ENCODE data around the gene ZC3H13.
"Not testable (repeated sequence)": the region's sequence is repeated elsewhere in the genome, so short reads cannot be mapped to it uniquely, and the experiment has no call there.

The ZC3H13 gene

GRCh38 chr13:46006688-46007452, 45.7 kb downstream of the ZC3H13 start:
- no peak for DNase-seq

DNA sequence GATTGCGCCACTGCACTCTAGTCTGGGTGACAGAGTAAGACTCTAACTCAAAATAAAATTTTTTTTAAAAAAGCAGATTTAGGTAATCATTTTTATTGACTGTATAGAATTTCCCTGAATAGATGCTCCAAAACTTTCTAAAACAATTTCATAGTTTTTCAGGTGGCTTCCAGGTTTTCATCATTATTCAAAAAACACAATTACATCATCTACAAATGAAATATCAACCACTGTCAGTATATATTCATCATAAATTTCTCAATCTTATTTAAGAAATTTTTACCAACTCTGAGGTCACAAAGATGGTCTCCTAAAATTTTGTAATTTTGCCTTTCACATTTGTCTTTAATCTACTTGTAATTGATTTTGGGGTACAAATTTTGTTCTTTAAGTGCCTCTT, 48.1 kb downstream of the ZC3H13 start:
- no peak for DNase-seq

- DNase-seq, result no peak
These were observed 55.9 kb downstream of the ZC3H13 start for GRCh38 chr13:45996631-45997030.

- no peak for DNase-seq
These were observed 57.3 kb downstream of the ZC3H13 start for GRCh38 chr13:45995245-45995644.

DNA sequence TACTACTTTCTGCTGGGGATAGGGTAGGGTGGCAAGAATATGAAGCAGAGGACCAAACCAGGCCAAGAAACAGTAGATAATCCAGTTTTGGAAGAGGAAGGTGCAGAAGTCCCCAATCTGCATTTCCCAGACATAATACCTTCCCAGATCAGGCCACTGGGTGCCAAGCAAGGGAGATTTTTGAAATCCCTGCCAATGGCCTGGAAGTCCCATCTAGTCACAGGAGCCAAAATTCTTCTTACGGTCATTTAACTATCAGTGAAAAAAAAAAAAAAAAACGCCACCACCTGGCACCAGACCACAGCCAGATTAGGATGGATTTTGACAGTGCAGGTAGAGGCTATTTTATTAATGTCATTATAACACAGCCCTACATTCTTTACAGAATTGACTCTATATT, 57.8 kb downstream of the ZC3H13 start:
- no peak for DNase-seq

DNA sequence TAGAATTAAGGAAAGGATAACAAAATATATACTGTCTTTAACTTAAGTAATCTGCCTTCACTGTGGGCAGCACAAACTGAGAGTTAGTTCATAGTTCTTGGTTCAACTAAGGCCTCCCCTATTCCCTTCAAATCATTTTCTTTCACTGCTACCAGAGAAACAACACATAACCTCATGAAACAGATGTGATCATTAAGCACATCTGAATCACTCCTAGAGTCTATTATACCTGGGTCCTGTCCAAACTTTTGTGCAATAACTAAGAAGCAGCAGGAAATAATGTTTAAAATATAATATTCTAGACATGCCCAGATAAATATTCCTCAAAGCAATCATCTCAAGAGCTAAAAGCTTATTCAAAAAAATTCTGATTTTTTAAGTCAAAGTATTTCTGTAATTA, 62.9 kb downstream of the ZC3H13 start:
- no peak for DNase-seq

DNA sequence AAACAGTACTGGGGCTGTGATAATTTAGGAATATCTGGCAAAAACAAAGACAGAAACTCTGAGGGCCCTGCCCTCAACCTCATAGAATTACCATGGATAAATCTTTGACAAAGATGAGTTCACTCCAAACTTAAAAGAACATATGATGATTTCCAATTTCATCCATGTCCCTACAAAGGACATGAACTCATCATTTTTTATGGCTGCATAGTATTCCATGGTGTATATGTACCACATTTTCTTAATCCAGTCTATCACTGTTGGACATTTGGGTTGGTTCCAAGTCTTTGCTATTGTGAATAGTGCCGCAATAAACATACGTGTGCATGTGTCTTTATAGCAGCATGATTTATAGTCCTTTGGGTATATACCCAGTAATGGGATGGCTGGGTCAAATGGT, 71.4 kb downstream of the ZC3H13 start:
- not testable (repeated sequence) for DNase-seq

- no peak for DNase-seq
These were observed 77.2 kb downstream of the ZC3H13 start for GRCh38 chr13:45975337-45975736.

DNA sequence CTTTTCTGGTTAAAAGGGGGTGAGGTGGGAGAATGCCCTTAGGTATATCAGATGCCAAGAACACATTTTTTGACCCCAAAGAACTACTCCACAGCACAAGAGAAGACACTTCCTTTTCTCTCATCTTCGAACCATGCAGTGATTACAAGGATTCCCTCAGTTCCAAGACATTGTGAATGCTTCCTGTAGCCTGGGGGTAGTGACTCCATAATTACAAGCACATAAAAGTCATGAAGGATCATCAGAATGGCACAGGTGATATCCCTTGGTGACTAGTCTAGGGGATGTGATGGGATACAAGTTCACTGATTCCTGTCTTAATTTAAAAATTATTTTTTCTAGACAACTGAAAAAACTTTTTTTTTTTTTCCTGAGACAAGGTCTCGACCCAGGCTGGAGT, 78.0 kb downstream of the ZC3H13 start:
- DNase-seq, result no peak

DNA sequence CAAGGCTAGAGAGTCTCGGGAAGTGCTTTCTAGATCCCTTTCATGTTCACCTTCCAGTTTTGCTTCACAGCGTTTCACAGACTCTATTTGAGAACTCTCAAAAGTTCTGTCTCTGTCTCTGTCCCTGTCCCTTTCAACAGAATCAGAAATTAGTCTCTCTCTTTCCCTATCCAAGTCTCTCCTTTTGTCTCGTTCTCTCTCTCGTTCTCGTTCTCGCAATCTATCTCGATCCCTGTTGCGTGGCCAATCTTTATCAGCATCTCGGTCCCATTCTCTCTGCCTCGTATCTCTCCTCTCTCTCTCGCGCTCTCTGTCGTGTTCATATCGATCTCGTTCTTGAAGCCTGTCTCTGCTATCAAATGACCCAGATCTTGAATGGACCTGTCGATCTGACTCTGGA, 85.0 kb downstream of the ZC3H13 start:
- DNase-seq, result no peak

DNA sequence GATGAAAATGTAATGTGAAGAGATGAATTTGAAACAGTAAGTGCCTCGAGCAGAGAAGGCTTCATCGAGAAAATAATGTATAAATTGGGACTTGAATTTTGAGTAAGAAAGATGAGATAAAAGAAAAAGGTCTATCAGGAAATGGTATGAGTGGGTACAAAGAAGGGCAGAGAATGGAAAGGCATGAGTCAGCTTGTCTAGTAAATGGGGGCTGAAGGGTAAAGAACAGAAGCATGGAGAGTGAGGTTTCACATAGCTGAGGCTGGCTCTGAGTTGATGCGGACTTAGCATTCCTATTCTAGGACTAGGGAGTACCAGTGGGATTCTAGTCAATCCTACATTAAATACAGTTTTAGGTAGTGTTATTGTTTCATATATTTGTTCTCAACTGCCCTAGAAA, 85.8 kb downstream of the ZC3H13 start:
- no peak for DNase-seq

DNA sequence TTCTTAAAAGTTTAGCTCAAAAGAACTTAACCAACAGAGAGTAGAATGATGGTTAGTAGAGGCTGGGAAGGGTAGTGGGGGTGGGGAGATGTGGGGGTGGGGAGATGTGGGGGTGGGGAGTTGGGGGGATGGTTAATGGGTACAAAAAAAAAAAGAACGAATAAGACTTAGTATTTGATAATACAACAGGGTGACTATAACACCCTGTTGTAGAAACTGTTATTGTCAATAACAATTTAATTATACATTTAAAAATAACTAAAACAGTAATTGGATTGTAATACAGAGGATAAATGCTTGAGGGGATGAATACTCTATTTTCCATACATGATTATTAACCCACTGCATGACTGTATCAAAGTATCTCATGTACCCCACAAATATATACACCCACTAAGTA, 91.1 kb downstream of the ZC3H13 start:
- no peak for DNase-seq

DNA sequence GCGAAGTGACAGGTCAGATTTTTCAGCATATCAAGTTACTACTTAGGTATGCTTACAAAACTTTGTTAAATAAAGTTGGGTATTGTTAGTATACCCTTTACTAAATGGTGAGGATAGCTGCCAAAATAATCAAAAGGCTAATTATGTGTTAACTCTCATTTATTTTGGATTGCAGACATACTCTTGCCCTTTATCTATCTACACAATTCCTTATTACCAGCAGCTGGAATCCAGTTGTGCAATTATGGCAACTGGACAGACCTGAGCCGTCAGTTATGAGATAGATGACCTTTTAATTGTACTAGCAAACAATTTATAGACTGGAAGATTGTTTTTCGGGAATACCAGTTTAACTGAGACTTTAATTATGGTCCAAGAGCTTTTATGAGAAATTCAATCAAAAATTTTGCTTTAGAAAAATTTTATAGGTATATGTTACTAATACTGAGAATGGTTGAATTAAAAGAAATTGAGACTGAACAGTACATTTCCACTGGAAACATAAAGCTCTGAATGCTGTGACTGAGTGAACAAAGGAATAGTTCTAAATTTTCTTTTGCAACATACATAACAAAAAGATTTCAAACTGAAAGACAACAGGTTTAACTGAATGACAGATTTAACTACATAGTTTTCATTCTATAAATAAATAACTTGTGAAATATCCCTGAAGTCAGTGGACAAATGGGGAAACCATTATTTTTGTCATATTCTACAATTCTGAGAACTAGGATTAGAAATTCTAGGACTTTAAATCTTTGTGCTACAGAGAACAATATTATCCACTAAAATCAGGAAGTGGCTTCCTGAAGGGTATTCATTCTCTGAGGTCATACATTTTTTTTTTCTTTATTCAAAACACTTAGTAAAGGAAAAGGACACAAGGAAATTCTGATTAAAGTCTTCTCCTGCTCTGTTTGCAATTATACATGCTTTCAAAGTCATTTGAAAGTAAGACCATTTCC, 97.4 kb downstream of the ZC3H13 start:
- DNase-seq, result no peak

- no peak for DNase-seq
These were observed 99.5 kb downstream of the ZC3H13 start for GRCh38 chr13:45953082-45953481.

DNA sequence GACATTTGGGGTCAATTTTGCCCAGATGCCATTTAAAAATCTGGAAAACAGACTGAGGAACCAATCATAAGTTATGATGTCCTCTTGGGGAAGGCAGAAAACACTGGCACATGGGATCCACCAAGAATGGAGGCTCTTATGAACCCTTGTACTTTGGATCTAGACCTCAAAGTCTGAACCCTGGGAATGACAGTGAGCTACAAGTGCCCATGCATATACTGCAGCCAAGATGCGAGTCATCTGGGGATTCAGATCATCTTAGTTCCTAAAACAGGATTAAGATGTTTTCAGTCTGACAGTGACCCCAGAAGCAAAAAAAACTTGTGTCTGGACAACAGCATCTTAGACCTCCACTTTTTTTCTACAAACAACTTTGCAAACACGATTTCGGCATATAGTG, 100.8 kb downstream of the ZC3H13 start:
- no peak for DNase-seq

GRCh38 chr13:45951166-45951565, 101.4 kb downstream of the ZC3H13 start:
- no peak for DNase-seq

- DNase-seq, result no peak
These were observed 102.1 kb downstream of the ZC3H13 start for GRCh38 chr13:45950386-45951000.

DNA sequence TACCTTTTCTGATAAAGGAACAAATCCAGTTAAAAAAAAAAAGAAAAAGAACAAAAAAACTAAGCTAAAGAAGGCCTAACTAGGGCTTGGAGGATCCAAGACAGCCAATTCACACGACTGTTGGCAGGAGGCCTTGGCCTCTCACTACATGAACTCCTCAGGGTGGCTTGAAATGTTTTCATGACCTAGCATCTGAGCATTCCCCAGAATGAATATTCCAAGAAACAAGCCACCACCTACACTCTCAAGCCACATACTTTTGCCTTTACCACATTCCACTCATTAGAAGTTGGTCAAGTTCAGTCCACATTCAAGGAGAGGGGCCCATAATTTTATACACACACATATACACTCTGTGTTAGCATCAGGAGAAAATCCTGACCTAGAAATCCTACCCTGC, 103.4 kb downstream of the ZC3H13 start:
- DNase-seq, result no peak

DNA sequence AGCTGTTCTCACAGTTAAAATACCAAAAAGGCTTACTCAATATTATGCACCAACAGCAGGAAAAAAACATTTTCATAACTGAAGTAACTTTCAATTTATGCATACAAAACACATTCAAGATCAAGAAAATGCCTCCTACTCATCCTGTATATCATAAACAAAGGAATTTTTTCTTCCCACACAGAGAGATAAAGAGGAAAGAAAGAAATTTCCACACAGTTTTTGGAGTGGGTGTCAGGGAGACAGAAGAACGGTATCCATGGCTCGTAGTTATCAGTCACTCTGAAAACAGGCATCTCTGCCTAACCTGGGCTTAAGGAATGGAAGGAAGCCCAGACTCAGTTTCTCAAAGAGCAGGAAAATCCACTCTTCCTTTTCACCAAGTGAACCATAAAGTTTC, 108.6 kb downstream of the ZC3H13 start:
- no peak for DNase-seq

GRCh38 chr13:45943120-45943519, 109.4 kb downstream of the ZC3H13 start:
- DNase-seq, result no peak

DNA sequence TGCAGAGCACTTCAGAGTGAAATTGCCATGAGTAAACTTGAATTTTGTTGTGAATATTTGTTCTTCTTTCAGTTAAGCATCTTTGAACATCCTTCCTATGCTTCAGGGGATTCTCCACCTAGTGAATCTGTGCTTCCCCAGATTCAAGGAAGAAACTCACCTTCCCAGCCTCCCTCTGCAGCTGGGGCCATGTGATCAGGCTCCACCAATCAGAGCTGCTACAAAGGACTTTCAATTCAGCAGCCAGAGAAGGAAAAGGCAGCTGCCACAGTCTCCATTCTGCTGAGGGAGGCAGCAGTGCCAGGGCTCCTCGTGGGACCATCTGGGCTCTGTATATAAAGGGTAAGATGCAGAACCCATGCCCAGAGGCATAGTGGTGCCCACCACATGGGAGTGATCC, 111.3 kb downstream of the ZC3H13 start:
- no peak for DNase-seq

- DNase-seq, result no peak
These were observed 112.5 kb downstream of the ZC3H13 start for GRCh38 chr13:45940061-45940460.

DNA sequence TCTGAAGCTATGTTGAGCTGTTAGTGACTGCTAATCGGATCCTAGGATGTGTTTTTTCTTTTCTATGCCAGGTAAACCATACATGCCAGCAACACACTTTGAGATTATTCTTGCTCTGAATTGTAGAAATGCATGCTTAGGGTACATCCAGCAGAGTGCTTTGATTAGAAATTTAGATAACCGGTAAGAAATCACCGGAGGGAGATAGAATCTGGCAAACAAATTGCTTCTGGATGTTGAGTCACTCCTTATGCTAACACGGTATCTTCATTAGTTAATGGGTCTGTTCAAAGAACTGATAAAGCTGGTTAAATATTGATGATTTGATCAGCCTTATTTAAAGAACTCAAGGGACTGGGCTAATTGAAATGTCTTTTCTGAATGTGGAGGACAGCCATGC, 115.9 kb downstream of the ZC3H13 start:
- no peak for DNase-seq

DNA sequence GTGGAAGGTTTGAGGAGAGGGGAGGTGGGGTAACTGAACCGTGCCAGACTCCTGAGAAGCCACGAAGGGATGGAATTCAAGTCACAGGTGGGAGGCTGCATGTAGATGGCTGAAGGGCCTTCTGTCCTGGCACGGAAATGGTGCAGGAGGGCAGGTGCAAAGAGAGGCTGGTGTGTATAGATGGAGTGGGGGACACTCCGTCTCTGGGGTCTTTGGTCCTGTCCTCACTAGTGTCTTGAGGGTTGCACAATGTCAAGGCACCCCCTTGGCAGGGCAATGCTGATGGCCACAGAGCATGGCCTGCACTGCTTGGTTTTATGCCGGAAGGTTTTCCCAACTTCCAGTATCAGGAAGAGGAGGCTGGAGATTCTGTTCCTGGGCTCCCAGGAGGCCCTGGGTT, 118.3 kb downstream of the ZC3H13 start:
- DNase-seq, result no peak
